Tibial nerve (tissue), 4 donors: ENCODE results near the gene PTGES2. TPM values are rescaled to one million over a fixed set of nuclear protein-coding genes. Genes with fewer than 3 reads are reported as not detected.
"Not testable (repeated sequence)": the region's sequence is repeated elsewhere in the genome, so short reads cannot be mapped to it uniquely, and the experiment has no call there.

Experiments
- DNase-seq, 2 donors: peaks; one replicate each; pipeline ENCODE4 v3.0.0-alpha.2; 2019; ENCODE audit warnings: low spot score in 2 of 2
- H3K27ac ChIP-seq, 4 donors: fragments of 200-600 bp; sonication (generic) in 3 of 4; one replicate each; pipeline ENCODE4 v1.5.1; 2017 to 2019; ENCODE audit warnings: mild to moderate bottlenecking in 1 of 4
- H3K27me3 ChIP-seq, 2 donors: fragments of 200-600 bp; sonication (generic) in 1 of 2; one replicate each; pipeline versions ENCODE4 v1.5.1 to v1.6.0; 2017 to 2019
- H3K36me3 ChIP-seq, 3 donors: fragments of 200-600 bp; sonication (generic); one replicate each; pipeline ENCODE4 v1.5.1; 2018 to 2019
- H3K4me1 ChIP-seq, 4 donors: fragments of 200-600 bp; sonication (generic) in 3 of 4; one replicate each; pipeline ENCODE4 v1.5.1; 2017 to 2019
- H3K4me3 ChIP-seq, 4 donors: fragments of 200-600 bp; sonication (generic) in 3 of 4; one replicate each; pipeline ENCODE4 v1.5.1; 2017 to 2019; ENCODE audit warnings: mild to moderate bottlenecking in 1 of 4, moderate library complexity in 1 of 4
- H3K9me3 ChIP-seq, 4 donors: fragments of 200-600 bp; sonication (generic) in 3 of 4; one replicate each; pipeline ENCODE4 v1.5.1; 2017 to 2019
- CTCF ChIP-seq, 5 experiments: fragments of 200-600 bp in 3 of 5; fragments of 450-650 bp in 2 of 5; sonication (generic) in 3 of 5; IDR thresholded peaks; one replicate each; pipeline ENCODE4 v1.5.1; 2016 to 2019; ENCODE audit warnings: antibody characterized with exemption in 5 of 5, mild to moderate bottlenecking in 3 of 5, moderate library complexity in 2 of 5
- EP300 ChIP-seq, 2 donors: sonication (generic); formaldehyde crosslinking; IDR thresholded peaks; one replicate each; pipeline ENCODE4 v1.6.1; 2017; ENCODE audit warnings: antibody characterized with exemption in 2 of 2, mild to moderate bottlenecking in 1 of 2
- POLR2A ChIP-seq, 2 donors: fragments of 450-650 bp; IDR thresholded peaks; one replicate each; pipeline ENCODE4 v1.6.1; 2017; ENCODE audit warnings: antibody characterized with exemption in 2 of 2, mild to moderate bottlenecking in 2 of 2, moderate library complexity in 2 of 2
- WGBS, 2 donors: methylation state at CpG; one replicate each; pipeline ENCODE4 v1.1.5; 2018; 5-methylcytosine and 5-hydroxymethylcytosine counted together
- total RNA-seq, 4 donors: library from RNA; depleted of rRNA; stranded (reverse); fragments of >200 nt; gene quantifications; one replicate each; pipeline ENCODE4 v1.1.0, GENCODE V29; 2016

PTGES2 gene
- total RNA-seq, 4 donors from 2014 or later: 68.9 to 180 (median 74.7) TPM

- Histone ChIP-seq H3K4me1 (peaks cover 0 to 75% (median 48%) of the 10 kb centered on the region in 4 donors), H3K9me3 (no peaks in the 10 kb centered on the region), H3K36me3 (no peaks in the 10 kb centered on the region), H3K27me3 (no peaks in the 10 kb centered on the region), H3K27ac (peak overlapping the region; percentile 70 to 96 (median 83)), H3K4me3 (peak overlapping the region in 2 of 4 donors; percentile 10 to 12)
- TF ChIP-seq POLR2A (IDR thresholded peaks at IDR 0.05) (no peak), EP300 (IDR thresholded peaks at IDR 0.05) (peak; percentile 79 to 86)
- DNase-seq: peak; percentile 85 to 96
- 1 to 5% methylated on average over 5 of the region's 5 CpGs for WGBS, 2 donors
These were observed 55.1 kb downstream of the PTGES2 start for GRCh38 chr9:128072144-128073021.

GRCh38 chr9:128071475-128071874 lies 56.1 kb downstream of the PTGES2 start:
- H3K27ac ChIP-seq: peak overlapping the region; percentile 70 to 96 (median 83)
- DNase-seq, H3K36me3 ChIP-seq, H3K4me3 ChIP-seq, H3K9me3 ChIP-seq, H3K27me3 ChIP-seq: not testable (repeated sequence)
- H3K4me1 ChIP-seq: peaks cover 0 to 81% (median 53%) of the 10 kb centered on the region in 4 donors
- 75 to 78% methylated on average over 12 of the region's 12 CpGs for WGBS, 2 donors

GRCh38 chr9:128070874-128071273 lies 56.7 kb downstream of the PTGES2 start:
- no peak overlapping the region for H3K4me3 ChIP-seq
- DNase-seq: no peak

More at GRCh38 chr9:128070874-128071273, 56.7 kb downstream of the PTGES2 start:
- Histone ChIP-seq H3K36me3 (no peaks in the 10 kb centered on the region), H3K27me3 (no peaks in the 10 kb centered on the region), H3K4me1 (peaks cover 0 to 83% (median 59%) of the 10 kb centered on the region in 4 donors), H3K9me3 (no peaks in the 10 kb centered on the region), H3K27ac (peak overlapping the region; percentile 70 to 96 (median 83))
- 42 to 46% methylated on average over 7 of the region's 7 CpGs for WGBS, 2 donors
- TF ChIP-seq POLR2A (IDR thresholded peaks at IDR 0.05) (no peak), CTCF (IDR thresholded peaks at IDR 0.05) (no peak), EP300 (IDR thresholded peaks at IDR 0.05) (peak in 1 of 2 donors; percentile 55)

Other genes starting within 250 kb of the PTGES2 start
- gene ST6GALNAC6, start 228.1 kb downstream of the PTGES2 start, total RNA-seq: 100 to 1,000 TPM; 108 to 193 (median 172) TPM
- gene ST6GALNAC4, start 210.7 kb downstream of the PTGES2 start, total RNA-seq: 10 to 100 TPM; 23.9 to 70.5 (median 37.0) TPM
- under 1 TPM in 1 of 4 donors, not detected in 3; 0.59 TPM for gene PIP5KL1, start 197.0 kb downstream of the PTGES2 start, total RNA-seq
- gene DPM2, start 189.9 kb downstream of the PTGES2 start, total RNA-seq: 10 to 100 TPM in 3 of 4 donors, 1 to 10 TPM in 1; 9.0 to 21.9 (median 14.7) TPM
- 10 to 100 TPM; 33.9 to 53.8 (median 50.2) TPM for gene EEIG1, start 146.7 kb downstream of the PTGES2 start, total RNA-seq
- 10 to 100 TPM in 1 of 4 donors, 1 to 10 TPM in 3; 5.4 to 11.2 (median 8.1) TPM for gene NAIF1, start 60.4 kb downstream of the PTGES2 start, total RNA-seq
- gene SLC25A25, start 59.5 kb downstream of the PTGES2 start, total RNA-seq: 10 to 100 TPM; 23.4 to 29.7 (median 27.2) TPM
- not detected for gene LCN2, start 21.7 kb upstream of the PTGES2 start, total RNA-seq
- gene BBLN, start 32.5 kb upstream of the PTGES2 start, total RNA-seq: 100 to 1,000 TPM; 202 to 310 (median 243) TPM
- 10 to 100 TPM; 59.4 to 99.3 (median 71.4) TPM for gene CIZ1, start 63.8 kb upstream of the PTGES2 start, total RNA-seq
- gene DNM1, start 75.7 kb upstream of the PTGES2 start, total RNA-seq: 10 to 100 TPM; 19.9 to 50.4 (median 41.4) TPM
- 100 to 1,000 TPM in 1 of 4 donors, 10 to 100 TPM in 3; 67.4 to 103 (median 91.9) TPM for gene GOLGA2, start 148.3 kb upstream of the PTGES2 start, total RNA-seq
- 10 to 100 TPM; 27.5 to 39.8 (median 32.9) TPM for gene SWI5, start 148.5 kb upstream of the PTGES2 start, total RNA-seq
- gene TRUB2, start 194.7 kb upstream of the PTGES2 start, total RNA-seq: 10 to 100 TPM in 1 of 4 donors, 1 to 10 TPM in 3; 7.2 to 18.3 (median 9.2) TPM
- 10 to 100 TPM; 50.5 to 71.7 (median 65.5) TPM for gene COQ4, start 195.1 kb upstream of the PTGES2 start, total RNA-seq
- 10 to 100 TPM; 13.5 to 33.3 (median 18.0) TPM for gene SLC27A4, start 212.8 kb upstream of the PTGES2 start, total RNA-seq
- gene URM1, start 243.6 kb upstream of the PTGES2 start, total RNA-seq: 10 to 100 TPM; 18.1 to 25.5 (median 23.2) TPM